Trophoblast cell (in vitro differentiated cells and primary cell): ENCODE results near the gene GOSR2.

ENCODE experiments used
- DNase-seq, 2 donors: peaks; one replicate each; pipeline ENCODE4 v3.0.0-alpha.2; 2016
- H2AFZ ChIP-seq: 2 replicates; pipeline ENCODE4 v1.6.1; 2013; ENCODE audit warnings: low read length, moderate library complexity, mild to moderate bottlenecking; ENCODE audit not compliant: insufficient read depth, poor library complexity
- H2AK5ac ChIP-seq: 2 replicates; pipeline ENCODE4 v1.6.1; 2013; ENCODE audit warnings: mild to moderate bottlenecking, low read length
- H2BK120ac ChIP-seq: 2 replicates; pipeline ENCODE4 v1.6.1; 2013; ENCODE audit warnings: low read length, mild to moderate bottlenecking, moderate library complexity; ENCODE audit not compliant: insufficient read depth, poor library complexity
- H2BK12ac ChIP-seq: 2 replicates; pipeline ENCODE4 v1.6.1; 2013; ENCODE audit warnings: mild to moderate bottlenecking, low read length, moderate library complexity
- H2BK5ac ChIP-seq: 2 replicates; pipeline ENCODE4 v1.6.1; 2013; ENCODE audit warnings: low read length, low read depth, moderate library complexity, mild to moderate bottlenecking; ENCODE audit not compliant: poor library complexity
- H3K14ac ChIP-seq: 2 replicates; pipeline ENCODE4 v1.6.1; 2013; ENCODE audit warnings: mild to moderate bottlenecking, low read length
- H3K18ac ChIP-seq: 2 replicates; pipeline ENCODE4 v1.6.1; 2013; ENCODE audit warnings: mild to moderate bottlenecking, low read length
- H3K23ac ChIP-seq: 2 replicates; pipeline ENCODE4 v1.6.1; 2013; ENCODE audit warnings: low read length
- H3K27ac ChIP-seq: 2 replicates; pipeline ENCODE4 v1.5.1; 2013; ENCODE audit warnings: low read depth, mild to moderate bottlenecking, inconsistent platforms, low read length, moderate library complexity
- H3K27me3 ChIP-seq: 2 replicates; pipeline ENCODE4 v1.6.1; 2013; ENCODE audit warnings: inconsistent platforms, mild to moderate bottlenecking, low read length, moderate library complexity; ENCODE audit not compliant: insufficient read depth
- H3K36me3 ChIP-seq, 2 experiments: 1 replicate in 1 of 2; 2 replicates in 1 of 2; pipeline ENCODE4 v1.6.1; 2013; ENCODE audit warnings: low read length in 2 of 2, mild to moderate bottlenecking in 2 of 2, moderate library complexity in 1 of 2; ENCODE audit not compliant: insufficient read depth in 2 of 2, control insufficient read depth in 1 of 2
- H3K4ac ChIP-seq: 2 replicates; pipeline ENCODE4 v1.6.1; 2013; ENCODE audit warnings: low read depth, mild to moderate bottlenecking, low read length, moderate library complexity
- H3K4me1 ChIP-seq, 2 experiments: 1 replicate in 1 of 2; 2 replicates in 1 of 2; pipeline ENCODE4 v1.6.1; 2013; ENCODE audit warnings: low read length in 2 of 2, mild to moderate bottlenecking in 2 of 2, moderate library complexity in 1 of 2; ENCODE audit not compliant: insufficient read depth in 2 of 2, control insufficient read depth in 1 of 2
- H3K4me2 ChIP-seq: 2 replicates; pipeline ENCODE4 v1.6.1; 2013; ENCODE audit warnings: inconsistent platforms, mild to moderate bottlenecking, low read length, moderate library complexity
- H3K4me3 ChIP-seq: 2 replicates; pipeline ENCODE4 v1.5.1; 2013; ENCODE audit warnings: mild to moderate bottlenecking, low read depth, low read length, inconsistent platforms
- H3K79me1 ChIP-seq: one replicate; pipeline ENCODE4 v1.6.1; 2013; ENCODE audit warnings: low read length
- H3K79me2 ChIP-seq: 2 replicates; pipeline ENCODE4 v1.6.1; 2013; ENCODE audit warnings: low read length, mild to moderate bottlenecking; ENCODE audit not compliant: control insufficient read depth, insufficient read depth, poor library complexity
- H3K9ac ChIP-seq: 2 replicates; pipeline ENCODE4 v1.6.1; 2013; ENCODE audit warnings: mild to moderate bottlenecking, low read length
- H3K9me3 ChIP-seq: 2 replicates; pipeline ENCODE4 v1.6.1; 2013; ENCODE audit warnings: low read depth, mild to moderate bottlenecking, control low read depth, inconsistent platforms, low read length; ENCODE audit not compliant: insufficient read depth
- H4K12ac ChIP-seq: 2 replicates; pipeline ENCODE4 v1.6.1; 2013; ENCODE audit warnings: low read depth, mild to moderate bottlenecking, low read length, moderate library complexity
- H4K8ac ChIP-seq: 2 replicates; pipeline ENCODE4 v1.6.1; 2013; ENCODE audit warnings: low read depth, mild to moderate bottlenecking, low read length, moderate library complexity
- H4K91ac ChIP-seq: one replicate; pipeline ENCODE4 v1.6.1; 2013; ENCODE audit warnings: low read depth, mild to moderate bottlenecking, low read length, moderate library complexity
- WGBS: extraction: QIAGEN DNeasy Blood & Tissue Kit; methylation state at CpG from one replicate; pipeline ENCODE4 v1.1.7; 2013; ENCODE audit warnings: missing lambda C conversion rate; ENCODE audit not compliant: insufficient read length, insufficient coverage; ENCODE audit errors: extremely low coverage; 5-methylcytosine and 5-hydroxymethylcytosine counted together

Gene GOSR2

GRCh38 chr17:46892192-46892703 lies 30.7 kb upstream of the GOSR2 start:
- no peak for DNase-seq
- Histone ChIP-seq H2BK12ac (peak overlapping the region; percentile 3), H3K14ac (no peak overlapping the region), H2BK120ac (no peak overlapping the region), H3K79me1 (peaks cover 22% of the 10 kb centered on the region), H3K23ac (no peak overlapping the region), H2AK5ac (no peak overlapping the region), H3K4me3 (no peak overlapping the region), H2BK5ac (no peak overlapping the region), H3K36me3 (no peaks in the 10 kb centered on the region), H3K79me2 (peaks cover 3% of the 10 kb centered on the region), H3K18ac (no peak overlapping the region), H4K8ac (no peak overlapping the region), H3K27ac (no peak overlapping the region), H4K12ac (no peak overlapping the region), H3K4ac (no peak overlapping the region), H2AFZ (no peak overlapping the region), H3K9me3 (no peaks in the 10 kb centered on the region), H4K91ac (no peak overlapping the region), H3K27me3 (no peaks in the 10 kb centered on the region), H3K4me1 (peaks cover 22 to 26% of the 10 kb centered on the region in 2 experiments), H3K4me2 (no peak overlapping the region), H3K9ac (no peak overlapping the region)
- WGBS: no CpG with 5 or more reads among the region's 4 CpGs

- H3K79me2 ChIP-seq: peaks cover 3% of the 10 kb centered on the region
- no peak for DNase-seq
Observed at GRCh38 chr17:46894024-46894423, 28.9 kb upstream of the GOSR2 start.

DNA sequence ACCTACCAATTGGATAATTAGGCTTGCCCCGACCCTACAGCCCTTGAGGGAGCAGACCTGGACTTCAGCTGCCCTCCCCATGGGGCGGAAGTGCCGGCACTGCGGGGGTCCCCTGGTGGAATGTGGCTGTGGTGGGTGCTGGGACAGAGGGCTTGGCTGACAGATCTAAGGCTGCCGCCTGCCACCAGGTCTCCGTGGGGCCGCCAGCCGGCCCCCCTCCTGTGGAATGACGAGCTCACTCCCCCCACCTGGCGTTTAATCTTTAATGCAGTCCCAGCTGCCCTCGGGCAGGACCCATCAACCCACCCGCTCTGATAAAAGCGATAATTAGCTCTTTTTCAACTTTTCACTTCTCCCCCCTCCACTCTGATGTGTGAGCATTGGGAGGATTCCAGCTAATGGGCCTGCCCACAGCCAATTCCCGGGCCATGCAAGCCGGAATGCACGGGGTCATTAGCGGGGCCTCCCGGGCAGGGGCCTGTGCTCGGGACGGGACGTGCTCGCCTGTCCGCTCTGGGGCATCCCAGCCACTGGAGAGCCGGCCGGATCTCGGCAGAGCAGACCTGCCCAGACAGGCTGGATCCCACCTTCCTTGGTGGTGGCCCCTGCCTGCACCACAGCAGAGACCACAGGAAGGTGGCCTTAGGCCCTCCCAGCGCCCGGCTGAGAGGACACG lies 28.3 kb upstream of the GOSR2 start:
- H3K4me2 ChIP-seq: no peak overlapping the region
- peak overlapping the region; percentile 54 for H3K18ac ChIP-seq
- H2BK120ac ChIP-seq: peak overlapping the region; percentile 82
- H3K4me1 ChIP-seq: peaks cover 17 to 26% of the 10 kb centered on the region in 2 experiments
- H4K12ac ChIP-seq: no peak overlapping the region
- H2AK5ac ChIP-seq: peak overlapping the region; percentile 44
- peak overlapping the region; percentile 61 for H3K27ac ChIP-seq
- peak overlapping the region; percentile 77 for H3K14ac ChIP-seq
- H3K79me2 ChIP-seq: peaks cover 3% of the 10 kb centered on the region
- no peak overlapping the region for H3K9ac ChIP-seq
- H3K23ac ChIP-seq: no peak overlapping the region
- no peak overlapping the region for H3K4ac ChIP-seq
- H2BK5ac ChIP-seq: peak overlapping the region; percentile 85
- peak in 1 of 2 donors; percentile 62 for DNase-seq
- WGBS: no CpG with 5 or more reads among the region's 29 CpGs
- peak overlapping the region; percentile 55 for H2BK12ac ChIP-seq
- peak overlapping the region; percentile 74 for H4K8ac ChIP-seq
- no peaks in the 10 kb centered on the region for H3K36me3 ChIP-seq
- H3K27me3 ChIP-seq: no peaks in the 10 kb centered on the region
- H3K79me1 ChIP-seq: peaks cover 20% of the 10 kb centered on the region
- H4K91ac ChIP-seq: peak overlapping the region; percentile 85
- H3K4me3 ChIP-seq: peak overlapping the region; percentile 19
- H3K9me3 ChIP-seq: peaks cover 1% of the 10 kb centered on the region
- H2AFZ ChIP-seq: no peak overlapping the region

More at GRCh38 chr17:46894024-46894423, 28.9 kb upstream of the GOSR2 start:
- H3K79me1 ChIP-seq: peaks cover 22% of the 10 kb centered on the region
- no peak overlapping the region for H3K18ac ChIP-seq
- H4K8ac ChIP-seq: no peak overlapping the region
- no CpG with 5 or more reads among the region's 9 CpGs for WGBS
- peaks cover 1% of the 10 kb centered on the region for H3K9me3 ChIP-seq
- H4K91ac ChIP-seq: peak overlapping the region; percentile 4
- H2BK5ac ChIP-seq: peak overlapping the region; percentile 2
- H3K4me3 ChIP-seq: no peak overlapping the region
- no peaks in the 10 kb centered on the region for H3K36me3 ChIP-seq
- H2BK12ac ChIP-seq: peak overlapping the region; percentile 83
- peaks cover 22 to 26% of the 10 kb centered on the region in 2 experiments for H3K4me1 ChIP-seq
- H2AK5ac ChIP-seq: no peak overlapping the region
- no peak overlapping the region for H3K27ac ChIP-seq
- peak overlapping the region; percentile 28 for H3K14ac ChIP-seq
- no peak overlapping the region for H2AFZ ChIP-seq
- H3K4ac ChIP-seq: no peak overlapping the region
- H4K12ac ChIP-seq: no peak overlapping the region
- H2BK120ac ChIP-seq: no peak overlapping the region
- H3K9ac ChIP-seq: no peak overlapping the region
- H3K27me3 ChIP-seq: no peaks in the 10 kb centered on the region
- no peak overlapping the region for H3K23ac ChIP-seq
- H3K4me2 ChIP-seq: no peak overlapping the region

DNA sequence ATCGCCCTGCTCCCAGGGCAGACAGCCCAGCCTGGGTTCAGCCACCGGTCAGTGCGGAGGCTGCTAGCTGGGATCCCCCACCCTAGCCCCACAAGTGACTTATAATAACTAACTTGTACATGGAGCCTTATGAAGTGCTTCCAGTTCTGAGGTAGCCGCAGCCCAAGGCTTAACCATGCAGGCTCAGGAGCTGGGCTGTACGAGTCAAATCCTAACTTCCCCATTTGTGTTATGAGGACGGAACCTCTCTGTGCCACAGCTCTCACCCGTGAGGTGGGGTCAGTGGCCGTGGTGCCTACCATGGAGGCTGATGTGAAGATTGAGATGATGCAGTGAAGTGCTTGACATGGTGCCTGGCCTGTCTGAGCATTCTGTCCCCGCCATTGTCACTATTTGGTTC lies 27.8 kb upstream of the GOSR2 start:
- Histone ChIP-seq H3K27me3 (no peaks in the 10 kb centered on the region), H3K4me2 (no peak overlapping the region), H2BK12ac (peak overlapping the region; percentile 55), H3K79me2 (peaks cover 3% of the 10 kb centered on the region), H3K79me1 (peaks cover 20% of the 10 kb centered on the region), H3K4ac (no peak overlapping the region), H2AK5ac (peak overlapping the region; percentile 44), H4K91ac (peak overlapping the region; percentile 85), H3K9me3 (peaks cover 1% of the 10 kb centered on the region), H3K4me3 (no peak overlapping the region), H3K14ac (peak overlapping the region; percentile 77), H2BK5ac (peak overlapping the region; percentile 85), H3K18ac (peak overlapping the region; percentile 58), H2AFZ (no peak overlapping the region), H3K9ac (no peak overlapping the region), H2BK120ac (peak overlapping the region; percentile 82), H3K23ac (no peak overlapping the region), H4K12ac (no peak overlapping the region), H3K36me3 (no peaks in the 10 kb centered on the region), H3K27ac (peak overlapping the region; percentile 61), H4K8ac (peak overlapping the region; percentile 74), H3K4me1 (peaks cover 13 to 25% of the 10 kb centered on the region in 2 experiments)
- DNase-seq: no peak
- WGBS: no CpG with 5 or more reads among the region's 9 CpGs
